ENCODE measurements around the gene RIN3.

The RIN3 gene

GRCh38 chr14:92726135-92726932 is 212.8 kb downstream of the RIN3 start:
- no peak for DNase-seq (ENCODE audit: insufficient read length, low spot score)
- FAIRE-seq: no peak
- no peak for TF ChIP-seq CTCF (IDR thresholded peaks at IDR 0.05; ENCODE audit: insufficient read depth, missing control alignments)

- DNase-seq (ENCODE audit: insufficient read length, low spot score) (no peak), FAIRE-seq (no peak)
- no peak for TF ChIP-seq CTCF (IDR thresholded peaks at IDR 0.05; ENCODE audit: insufficient read depth, missing control alignments)
Observed at GRCh38 chr14:92726933-92727262, 213.3 kb downstream of the RIN3 start.

GRCh38 chr14:92728759-92729364 is 215.3 kb downstream of the RIN3 start:
- TF ChIP-seq CTCF (IDR thresholded peaks at IDR 0.05; ENCODE audit: insufficient read depth, missing control alignments): no peak
- DNase-seq (ENCODE audit: insufficient read length, low spot score) (no peak), FAIRE-seq (no peak)

GRCh38 chr14:92729634-92730358 is 216.2 kb downstream of the RIN3 start:
- DNase-seq (ENCODE audit: insufficient read length, low spot score) (no peak), FAIRE-seq (no peak)
- no peak for TF ChIP-seq CTCF (IDR thresholded peaks at IDR 0.05; ENCODE audit: insufficient read depth, missing control alignments)

GRCh38 chr14:92731622-92732115 is 218.1 kb downstream of the RIN3 start:
- no peak for TF ChIP-seq CTCF (IDR thresholded peaks at IDR 0.05; ENCODE audit: insufficient read depth, missing control alignments)
- DNase-seq (ENCODE audit: insufficient read length, low spot score): no peak
- FAIRE-seq: no peak

- TF ChIP-seq CTCF (IDR thresholded peaks at IDR 0.05; ENCODE audit: insufficient read depth, missing control alignments): no peak
- FAIRE-seq (no peak), DNase-seq (ENCODE audit: insufficient read length, low spot score) (no peak)
Observed at GRCh38 chr14:92733007-92733406, 219.4 kb downstream of the RIN3 start.

Measured in D721Med (cell line).